Kidney (tissue), 14 donors: ENCODE data around the gene DENND2A. TPM values are rescaled to one million over a fixed set of nuclear protein-coding genes. Genes with fewer than 3 reads are reported as not detected.
A peak's percentile ranks its signal among the peaks of the same experiment; 100 is the strongest.

Source experiments
- DNase-seq, 5 donors: peaks; one replicate each; pipeline ENCODE4 v3.0.0-alpha.2; 2013 to 2020
- FAIRE-seq: peaks from 2 replicates; lab custom pipeline; 2012; peaks lifted over from hg19 to GRCh38; lab: Jason Lieb, UNC
- H3K27ac ChIP-seq, 2 donors: one replicate each; pipeline ENCODE4 v1.7.0; 2013; ENCODE audit warnings: low read depth in 2 of 2, low read length in 2 of 2, inconsistent platforms in 1 of 2
- H3K27me3 ChIP-seq: one replicate; pipeline ENCODE4 v1.7.1; 2013; ENCODE audit warnings: low read length, inconsistent platforms; ENCODE audit not compliant: control insufficient read depth, insufficient read depth
- H3K36me3 ChIP-seq, 3 donors: one replicate each; pipeline versions ENCODE4 v1.7.0 to v1.7.1; 2013; ENCODE audit warnings: low read length in 3 of 3, control low read depth in 1 of 3, inconsistent platforms in 1 of 3; ENCODE audit not compliant: insufficient read depth in 3 of 3, control insufficient read depth in 2 of 3
- H3K4me1 ChIP-seq, 3 donors: one replicate each; pipeline versions ENCODE4 v1.7.0 to v1.7.1; 2013; ENCODE audit warnings: low read length in 3 of 3, inconsistent platforms in 1 of 3, low read depth in 1 of 3; ENCODE audit not compliant: control insufficient read depth in 2 of 3, insufficient read depth in 2 of 3
- H3K4me3 ChIP-seq, 3 donors: one replicate each; pipeline versions ENCODE4 v1.7.0 to v1.8.1; 2013; ENCODE audit warnings: low read length in 3 of 3, control low read depth in 1 of 3, inconsistent platforms in 1 of 3
- H3K9ac ChIP-seq, 3 donors: one replicate each; pipeline versions ENCODE4 v1.7.0 to v1.7.1; 2013; ENCODE audit warnings: low read length in 3 of 3, control low read depth in 1 of 3, inconsistent platforms in 1 of 3
- H3K9me3 ChIP-seq, 3 donors: one replicate each; pipeline versions ENCODE4 v1.7.0 to v1.7.1; 2013; ENCODE audit warnings: low read length in 3 of 3, control low read depth in 1 of 3, inconsistent platforms in 1 of 3; ENCODE audit not compliant: control insufficient read depth in 2 of 3, insufficient read depth in 1 of 3
- intact Hi-C: fragments of 100-400 bp; cut with DNase I; formaldehyde crosslinking; loops from one replicate; pipeline ENCODE4 v1.11.1; 2022
- polyA plus RNA-seq: library from polyadenylated mRNA; stranded (reverse); fragments of 350-450 nt; fragmentation: Illumina TruSeq; extraction: RNeasy Lipid Tissue Mini Kit (QIAGEN cat#74804); gene quantifications from one replicate; pipeline ENCODE4 v1.2.3, GENCODE V29; 2014; ENCODE audit warnings: low read depth, low replicate concordance; ENCODE audit not compliant: insufficient read depth
- total RNA-seq: library from RNA; stranded (reverse); fragmentation: NEBNext Ultra II Directional; extraction: Animal tissue kit (Norgen Biotek cat#: 25700); gene quantifications from one replicate; pipeline ENCODE4 v1.2.1, GENCODE V29; 2021
- TF ChIP-seq, protein P1 (sequence below): IDR thresholded peaks from 3 replicates; pipeline ENCODE4 v1.5.1; 2012; ENCODE audit warnings: mild to moderate bottlenecking, moderate library complexity, borderline replicate concordance; ENCODE audit not compliant: insufficient read depth; ENCODE audit errors: extremely low read depth
- donor health status: control.
- donor health status: control.
- donor health status: control.
- donor health status: control.
- donor health status: control.
- donor health status: DM: yes; HTN: yes; CAD: no.
- donor health status: Normal renal cell carcinoma (clear cell type).

The DENND2A gene
- total and polyA plus RNA-seq, 2 donors from 2014 or later, result 6.5 to 18.0 TPM

DNA sequence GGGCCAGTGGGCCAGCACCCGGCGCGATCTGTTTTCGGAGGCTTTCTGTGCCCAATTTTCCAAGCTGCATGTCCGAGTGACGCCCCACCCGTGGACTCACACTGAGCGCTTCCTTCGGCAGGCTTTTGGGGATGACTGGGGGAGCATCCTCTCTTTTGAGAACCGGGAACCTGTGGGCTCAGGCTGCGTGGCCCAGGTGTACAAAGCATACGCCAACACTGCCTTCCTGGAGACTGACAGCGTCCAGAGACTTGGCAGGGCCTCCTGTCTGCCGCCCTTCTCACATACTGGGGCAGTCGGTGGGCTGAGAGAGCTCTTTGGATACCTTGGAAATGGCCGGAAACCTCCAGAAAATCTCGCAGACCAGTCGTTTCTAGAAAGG is 33.2 kb upstream of the DENND2A start:
- H3K9ac ChIP-seq, result peak overlapping the region in 2 of 3 donors; percentile 84 to 94
- FAIRE-seq, result no peak
- intact Hi-C loops, result no loop called here
- no peak for DNase-seq
- peaks cover 0 to 18% (median 0%) of the 10 kb centered on the region in 3 donors for H3K4me1 ChIP-seq
- no peaks in the 10 kb centered on the region for H3K27me3 ChIP-seq
- TF ChIP-seq, protein P1, sequence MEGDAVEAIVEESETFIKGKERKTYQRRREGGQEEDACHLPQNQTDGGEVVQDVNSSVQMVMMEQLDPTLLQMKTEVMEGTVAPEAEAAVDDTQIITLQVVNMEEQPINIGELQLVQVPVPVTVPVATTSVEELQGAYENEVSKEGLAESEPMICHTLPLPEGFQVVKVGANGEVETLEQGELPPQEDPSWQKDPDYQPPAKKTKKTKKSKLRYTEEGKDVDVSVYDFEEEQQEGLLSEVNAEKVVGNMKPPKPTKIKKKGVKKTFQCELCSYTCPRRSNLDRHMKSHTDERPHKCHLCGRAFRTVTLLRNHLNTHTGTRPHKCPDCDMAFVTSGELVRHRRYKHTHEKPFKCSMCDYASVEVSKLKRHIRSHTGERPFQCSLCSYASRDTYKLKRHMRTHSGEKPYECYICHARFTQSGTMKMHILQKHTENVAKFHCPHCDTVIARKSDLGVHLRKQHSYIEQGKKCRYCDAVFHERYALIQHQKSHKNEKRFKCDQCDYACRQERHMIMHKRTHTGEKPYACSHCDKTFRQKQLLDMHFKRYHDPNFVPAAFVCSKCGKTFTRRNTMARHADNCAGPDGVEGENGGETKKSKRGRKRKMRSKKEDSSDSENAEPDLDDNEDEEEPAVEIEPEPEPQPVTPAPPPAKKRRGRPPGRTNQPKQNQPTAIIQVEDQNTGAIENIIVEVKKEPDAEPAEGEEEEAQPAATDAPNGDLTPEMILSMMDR, result no peak
- no peaks in the 10 kb centered on the region for H3K9me3 ChIP-seq
- H3K27ac ChIP-seq, result peak overlapping the region; percentile 74 to 83
- H3K36me3 ChIP-seq, result peaks cover 0 to 3% (median 0%) of the 10 kb centered on the region in 3 donors
- H3K4me3 ChIP-seq, result peak overlapping the region; percentile 44 to 75 (median 72)

DNA sequence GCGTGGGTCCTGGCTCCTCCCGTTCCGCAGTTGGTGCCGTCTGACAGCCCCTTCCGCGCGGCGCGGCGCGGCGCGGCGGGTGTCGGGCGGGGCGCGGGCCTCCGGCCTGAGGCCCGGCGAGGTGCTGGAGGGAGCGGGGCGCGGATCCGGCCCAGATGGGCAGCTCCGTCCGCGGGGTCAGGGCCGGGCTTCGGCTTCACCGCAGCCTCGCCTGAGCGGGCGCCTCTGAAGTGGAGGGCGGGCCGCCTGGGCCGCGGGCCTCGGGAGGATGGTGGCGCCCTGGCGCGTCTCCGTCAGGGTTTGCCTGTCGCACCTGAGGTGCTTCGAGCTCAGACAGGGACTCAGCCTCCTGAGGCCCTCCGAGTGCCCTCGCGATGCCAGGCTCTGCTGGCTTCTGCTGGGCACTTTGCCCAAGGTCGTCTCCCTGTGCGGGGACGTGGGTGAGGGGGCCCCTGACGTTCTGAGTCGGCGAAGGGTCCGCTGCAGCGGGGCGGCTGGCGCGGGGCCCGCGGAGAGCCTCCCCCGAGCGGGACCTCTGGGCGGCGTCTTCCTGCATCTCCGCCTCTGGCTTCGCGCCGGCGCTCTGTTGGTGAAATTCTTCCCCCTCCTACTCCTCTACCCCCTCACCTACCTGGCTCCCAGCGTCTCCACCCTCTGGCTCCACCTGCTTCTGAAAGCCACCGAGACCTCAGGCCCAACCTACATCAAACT is 32.6 kb upstream of the DENND2A start:
- FAIRE-seq, result no peak
- no peaks in the 10 kb centered on the region for H3K9me3 ChIP-seq
- peak overlapping the region; percentile 74 to 83 for H3K27ac ChIP-seq
- intact Hi-C loops, result no loop called here
- DNase-seq, result peak; percentile 58 to 91 (median 79)
- H3K36me3 ChIP-seq, result peaks cover 0 to 2% (median 0%) of the 10 kb centered on the region in 3 donors
- peak overlapping the region; percentile 44 to 75 (median 72) for H3K4me3 ChIP-seq
- no peaks in the 10 kb centered on the region for H3K27me3 ChIP-seq
- TF ChIP-seq, protein P1, result no peak
- peaks cover 0 to 18% (median 0%) of the 10 kb centered on the region in 3 donors for H3K4me1 ChIP-seq
- peak overlapping the region in 2 of 3 donors; percentile 84 to 94 for H3K9ac ChIP-seq

GRCh38 chr7:140672382-140673062 is 31.9 kb upstream of the DENND2A start, which contains the start of gene ADCK2:
ADCK2 (plus strand) TSS chr7:140672945; CDS start chr7:140673331, 386 bp downstream.
- Histone ChIP-seq H3K9me3 (no peaks in the 10 kb centered on the region), H3K36me3 (no peaks in the 10 kb centered on the region), H3K4me3 (peak within 1 kb of the TSS; percentile 54 to 75 (median 72)), H3K4me1 (peaks cover 0 to 18% (median 0%) of the 10 kb centered on the region in 3 donors), H3K27me3 (no peaks in the 10 kb centered on the region), H3K9ac (peak within 1 kb of the TSS; percentile 36 to 94 (median 84)), H3K27ac (peak within 1 kb of the TSS; percentile 74 to 83)
- DNase-seq (peak; percentile 52 to 86 (median 70)), FAIRE-seq (no peak)
- intact Hi-C loops, result no loop called here
- TF ChIP-seq, protein P1, result no peak
